HG03432 (cell line): ENCODE results near the gene ERVV-1.
"Not testable (repeated sequence)": the region's sequence is repeated elsewhere in the genome, so short reads cannot be mapped to it uniquely, and the experiment has no call there.

Source experiments
- ATAC-seq: cut with Tn5 transposase; IDR thresholded peaks from one replicate; pipeline ENCODE4 v1.9.1; 2021; ENCODE audit warnings: mild to moderate bottlenecking, moderate library complexity; ENCODE audit not compliant: unreplicated experiment

The ERVV-1 gene

GRCh38 chr19:53019684-53020083 is 6.0 kb downstream of the ERVV-1 start:
- ATAC-seq: no peak

DNA sequence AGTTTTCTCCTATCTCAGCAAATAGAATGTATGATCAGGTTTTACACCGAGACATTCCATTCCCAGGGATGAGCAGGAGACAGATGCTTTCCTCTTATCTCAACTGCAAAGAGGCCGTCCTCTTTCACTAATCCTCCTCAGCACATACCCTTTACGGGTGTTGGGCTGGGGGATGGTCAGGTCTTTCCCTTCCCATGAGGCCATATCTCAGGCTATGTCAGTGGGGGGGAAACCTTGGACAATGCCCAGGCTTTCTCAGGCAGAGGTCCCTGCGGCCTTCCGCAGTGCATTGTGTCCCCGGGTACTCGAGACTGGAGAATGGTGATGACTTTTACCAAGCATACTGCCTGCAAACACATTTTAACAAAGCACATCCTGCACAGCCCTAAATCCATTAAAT is 14.6 kb downstream of the ERVV-1 start:
- ATAC-seq: not testable (repeated sequence)

DNA sequence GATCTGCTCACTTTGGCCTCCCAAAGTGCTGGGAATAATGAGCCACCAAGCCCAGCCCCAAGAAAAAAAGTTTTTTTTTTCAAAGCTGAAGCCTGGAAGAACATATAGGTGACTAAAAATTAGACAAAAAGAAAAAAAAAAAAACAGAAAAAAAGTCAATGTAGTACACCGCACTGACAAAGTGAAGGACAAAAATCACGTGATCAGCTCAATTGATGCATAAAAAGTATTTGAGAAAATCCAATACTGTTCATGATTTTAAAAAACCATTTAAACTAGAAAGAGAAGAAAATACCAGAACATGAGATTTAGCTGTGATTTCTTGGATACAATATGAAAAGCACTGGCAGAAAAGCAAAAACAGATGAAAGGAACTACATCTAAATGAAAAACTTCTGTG is 20.3 kb downstream of the ERVV-1 start:
- ATAC-seq: no peak

DNA sequence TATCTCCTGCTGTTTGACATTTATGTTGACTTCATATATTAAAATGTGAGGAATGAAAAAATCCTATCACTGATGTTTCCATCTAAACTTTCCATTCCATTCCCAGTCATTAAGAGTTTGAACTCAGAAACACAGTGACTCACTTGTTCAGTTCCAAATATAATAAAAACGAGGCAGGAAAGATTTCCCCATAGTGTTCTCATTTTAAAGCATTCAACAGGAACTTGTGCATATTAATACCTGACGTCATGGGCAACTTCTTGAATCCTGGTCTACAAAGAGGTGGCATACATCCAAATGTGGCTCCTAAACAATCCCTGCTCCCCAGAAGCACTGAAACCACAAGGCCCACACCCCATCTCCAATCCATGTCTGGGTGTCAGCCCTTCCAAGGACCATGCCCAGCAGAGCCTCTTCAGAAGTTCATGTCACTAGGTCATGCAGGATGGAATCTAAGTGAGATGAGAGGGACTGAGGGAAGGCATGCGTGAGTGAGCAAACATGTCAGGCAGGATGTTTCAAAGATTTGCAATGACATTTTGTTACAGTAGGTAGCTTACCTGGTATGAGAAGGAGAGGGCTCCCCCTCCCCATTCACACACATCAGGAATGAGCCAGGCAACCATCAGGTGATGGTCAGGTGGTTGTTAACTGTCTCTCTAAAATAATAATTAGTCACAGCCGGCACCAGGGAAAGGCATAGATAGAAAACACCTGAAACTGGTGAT is 21.4 kb downstream of the ERVV-1 start:
- no peak for ATAC-seq

DNA sequence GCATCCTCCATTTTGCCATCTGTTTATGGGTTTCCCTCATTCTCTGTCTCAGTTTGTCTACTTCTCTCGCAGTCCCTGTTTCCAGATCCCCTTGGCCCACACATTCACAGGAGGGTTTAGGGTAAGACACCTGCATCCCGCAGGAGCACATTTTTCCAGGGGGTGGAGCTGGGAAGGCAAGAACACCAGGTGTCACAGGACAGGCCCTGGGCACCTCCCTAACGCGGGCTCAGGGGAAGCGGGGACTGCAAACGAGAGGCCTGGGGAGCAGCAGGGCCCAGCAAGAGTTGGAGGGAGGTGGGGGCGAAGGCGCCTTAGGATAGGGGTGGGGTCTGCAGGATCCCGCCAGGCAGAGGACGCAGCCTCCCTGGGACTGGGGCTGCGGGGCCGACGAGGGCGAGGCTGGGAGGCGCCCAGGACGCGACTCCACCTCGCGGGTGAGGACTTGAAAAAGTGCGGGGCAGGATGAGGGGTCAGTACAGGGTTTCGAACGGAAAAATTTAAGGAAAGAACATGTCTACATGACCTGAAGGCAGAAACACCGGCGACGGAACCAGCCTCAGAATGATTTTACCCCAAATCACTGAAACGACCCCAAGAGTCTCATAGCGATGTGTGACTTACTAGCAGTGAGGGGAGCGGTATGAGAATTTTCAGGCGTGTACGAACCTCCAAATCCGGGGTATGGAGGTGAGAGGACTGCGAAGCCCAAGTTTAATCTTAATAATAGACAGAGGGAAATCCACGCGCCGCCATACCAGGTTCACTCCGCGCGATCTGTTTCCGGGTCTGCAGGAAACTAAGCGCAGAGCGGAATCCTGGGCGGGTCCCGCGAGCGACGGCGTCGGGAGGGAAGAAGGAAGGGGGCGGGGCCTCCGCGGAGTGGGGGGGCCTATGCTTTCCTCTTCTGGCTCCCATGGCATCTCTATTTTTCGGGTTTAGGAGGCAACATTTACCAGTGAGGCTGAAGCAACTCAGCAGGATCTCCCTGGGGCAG is 23.7 kb downstream of the ERVV-1 start:
- no peak for ATAC-seq

DNA sequence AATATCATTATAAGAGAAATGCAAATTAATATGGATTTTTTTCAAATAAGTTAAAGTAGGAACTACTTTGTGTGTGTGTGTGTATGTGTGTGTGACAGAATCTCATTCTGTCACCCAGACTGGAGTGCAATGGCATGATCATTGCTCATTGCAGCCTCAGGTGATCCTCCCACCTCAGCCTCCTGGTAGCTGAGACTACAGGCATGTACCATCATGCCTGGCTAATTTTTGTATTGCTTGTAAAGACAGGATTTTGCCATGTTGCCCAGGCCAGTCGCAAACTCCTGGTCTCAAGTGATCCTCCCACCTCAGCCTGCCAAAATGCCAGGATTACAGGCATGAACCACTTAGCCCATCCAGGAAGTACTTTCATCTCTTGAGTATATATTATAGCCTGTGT is 27.6 kb downstream of the ERVV-1 start:
- no peak for ATAC-seq

DNA sequence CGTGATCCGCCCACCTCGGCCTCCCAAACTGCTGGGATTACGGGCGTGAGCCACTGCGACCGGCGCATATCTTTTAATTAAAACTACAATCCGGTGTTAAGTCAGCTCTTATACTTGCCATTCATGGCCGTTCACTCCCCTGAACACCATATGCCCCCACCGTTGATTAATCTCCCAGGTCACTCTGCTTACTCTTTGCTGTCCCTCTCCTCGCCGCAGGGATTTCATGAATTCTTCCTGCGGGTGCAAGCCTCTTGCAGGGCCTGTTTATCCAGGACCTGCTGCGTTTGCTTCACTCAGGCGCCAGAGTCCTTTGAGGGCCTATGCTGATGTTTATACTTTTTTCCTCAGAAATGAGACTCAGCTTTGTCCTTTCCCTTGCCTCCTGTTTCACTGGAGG is 31.8 kb downstream of the ERVV-1 start:
- no peak for ATAC-seq

DNA sequence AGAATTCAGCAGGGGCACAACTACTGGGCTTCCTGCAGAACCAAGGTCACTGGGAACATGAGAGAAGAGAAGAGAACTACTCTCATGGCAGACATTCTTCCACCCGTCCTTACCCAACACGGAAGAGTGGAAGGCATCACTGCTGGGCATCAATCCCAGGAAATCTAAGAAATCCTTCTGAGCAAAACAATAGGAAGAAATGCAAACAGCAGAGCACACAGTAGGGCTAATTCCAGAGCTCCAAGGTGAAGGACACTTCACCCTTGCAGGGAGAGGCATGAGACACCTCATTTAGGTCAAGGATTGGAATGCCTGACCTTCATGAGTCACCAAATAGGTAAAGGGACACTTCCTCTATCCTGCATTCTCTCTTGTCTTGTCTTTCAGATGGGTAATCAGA is 33.7 kb downstream of the ERVV-1 start:
- ATAC-seq: no peak

DNA sequence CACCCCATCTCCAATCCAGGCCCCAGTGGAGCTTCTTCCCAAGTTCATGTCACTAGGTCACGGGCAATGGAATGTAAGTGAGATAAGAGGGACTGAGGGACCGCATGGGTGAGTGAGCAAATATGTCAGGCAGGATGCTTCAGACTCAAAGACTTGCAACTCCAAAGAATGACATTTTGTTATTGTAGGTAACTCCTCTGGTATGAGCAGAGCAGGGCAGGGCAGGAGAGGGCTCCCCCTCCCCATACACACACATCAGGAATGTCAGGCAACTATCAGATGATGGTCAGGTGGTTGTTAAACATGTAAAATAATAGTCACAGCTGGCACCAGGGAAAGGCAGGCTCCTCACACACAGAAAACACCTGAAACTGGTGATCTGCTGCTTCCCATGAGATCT is 41.4 kb downstream of the ERVV-1 start:
- no peak for ATAC-seq

DNA sequence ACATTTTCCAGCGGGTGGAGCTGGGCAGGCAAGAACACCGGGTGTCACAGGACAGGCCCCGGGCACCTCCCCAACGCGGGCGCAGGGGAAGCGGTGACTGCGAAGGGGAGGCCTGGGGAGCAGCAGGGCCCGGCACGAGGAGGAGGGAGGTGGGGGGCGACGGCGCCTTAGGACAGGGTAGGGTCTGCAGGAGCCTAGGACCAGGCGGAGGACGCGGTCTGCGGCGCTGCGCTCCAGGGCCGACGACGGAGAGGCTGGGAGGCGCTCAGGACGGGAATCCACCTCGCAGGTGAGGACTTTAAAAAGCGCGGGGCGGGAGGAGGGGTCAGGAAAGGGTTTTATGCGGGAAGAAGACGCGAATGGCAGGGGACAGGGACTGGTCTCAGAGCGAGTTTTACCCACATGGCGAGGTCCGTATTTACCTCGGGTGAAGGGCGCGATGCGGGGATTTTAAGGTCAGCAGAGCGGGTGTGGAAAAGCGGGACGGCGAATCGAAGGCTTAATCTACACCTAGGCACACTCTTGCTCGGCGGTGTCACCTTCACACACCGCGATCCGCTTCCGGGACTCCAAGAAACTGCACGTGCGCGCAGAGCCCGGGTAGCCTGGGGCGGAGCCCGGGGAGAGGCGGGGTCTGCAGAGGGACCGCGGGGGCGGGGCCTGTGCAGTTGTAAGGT is 44.3 kb downstream of the ERVV-1 start:
- no peak for ATAC-seq
